ENCODE results near the gene MTO1. TPM values are rescaled to one million over a fixed set of nuclear protein-coding genes. Genes with fewer than 3 reads are reported as not detected.
"Not testable (repeated sequence)": the region's sequence is repeated elsewhere in the genome, so short reads cannot be mapped to it uniquely, and the experiment has no call there.

Gene MTO1
- total RNA-seq, 1 donor from 2014 or later: 22.0 TPM

DNA sequence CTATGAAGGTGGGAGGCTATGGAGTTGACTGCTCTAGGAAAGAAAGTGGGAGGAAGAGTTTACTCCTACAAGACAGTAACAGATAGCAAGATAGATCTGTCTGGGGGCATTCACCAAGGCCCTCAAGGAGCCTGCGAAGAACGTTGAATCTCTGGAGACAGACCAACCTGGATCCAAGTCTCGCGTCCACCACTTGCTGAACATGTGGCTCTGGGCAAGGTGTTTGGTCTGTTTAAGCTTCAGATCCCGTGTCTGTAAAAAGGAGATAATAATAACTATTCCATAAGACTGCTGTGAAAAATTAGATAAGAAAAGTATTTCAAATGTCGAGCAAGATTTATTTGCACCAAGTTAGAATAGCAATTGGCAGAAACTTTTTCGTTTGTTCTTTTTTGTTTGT, 67.4 kb downstream of the MTO1 start:
- DNase-seq (ENCODE audit: low read depth in 2 of 2): no peak

DNA sequence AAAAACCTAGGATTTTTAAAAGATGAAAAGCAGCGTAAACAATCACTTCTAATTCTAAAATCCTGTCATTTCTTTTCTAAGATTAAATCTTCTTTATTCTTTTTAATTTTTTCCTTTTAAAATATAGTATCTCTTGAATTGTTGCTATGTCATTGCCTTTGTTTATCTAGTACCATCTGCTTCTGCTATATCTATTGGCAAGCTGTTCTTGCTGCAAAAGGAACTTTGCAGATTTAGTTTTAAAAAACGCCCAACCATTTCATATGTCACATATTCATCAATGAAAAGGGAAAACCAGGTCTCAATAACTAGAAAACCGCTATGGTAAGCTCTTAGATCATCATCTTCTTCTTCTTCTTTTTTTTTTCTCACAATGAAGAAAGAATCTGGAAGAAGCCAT, 70.8 kb downstream of the MTO1 start:
- DNase-seq (ENCODE audit: low read depth in 2 of 2): no peak

DNA sequence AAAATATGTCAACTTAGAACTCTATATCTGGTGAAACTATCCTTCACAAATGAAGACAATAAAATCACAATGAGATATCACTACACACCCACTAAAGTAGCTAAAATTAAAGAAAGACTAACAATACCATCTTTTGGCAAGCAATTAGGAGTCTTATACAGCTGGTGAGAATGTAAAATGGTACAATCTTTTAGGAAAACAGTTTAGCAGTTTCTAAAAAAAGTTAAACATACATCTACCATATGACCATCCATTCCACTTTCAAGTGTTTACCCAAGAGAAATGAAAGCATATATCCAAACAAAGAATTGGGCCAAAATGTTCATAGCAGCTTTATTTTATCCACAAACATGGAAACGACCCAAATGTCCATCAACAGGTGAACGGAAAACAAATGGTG, 73.1 kb downstream of the MTO1 start:
- no peak for DNase-seq (ENCODE audit: low read depth in 2 of 2)

DNA sequence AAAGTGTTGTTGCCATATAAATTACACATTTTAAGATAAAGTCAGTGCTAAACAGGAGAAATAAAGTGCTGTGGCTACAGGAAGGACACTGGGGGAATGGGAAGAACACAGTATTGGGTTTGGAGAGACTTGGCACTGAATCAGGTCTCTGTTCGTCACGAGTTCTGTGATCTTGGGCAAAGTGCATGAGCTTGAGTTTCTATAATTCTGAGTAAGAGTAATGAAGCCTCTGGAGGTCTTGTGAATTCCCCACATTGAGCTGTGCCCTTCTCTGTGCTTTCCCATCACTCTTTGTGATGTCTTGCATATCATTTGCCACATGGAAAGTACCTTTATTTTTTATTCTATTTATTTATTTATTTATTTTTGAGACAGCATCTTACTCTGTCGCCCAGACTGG, 76.1 kb downstream of the MTO1 start:
- no peak for DNase-seq (ENCODE audit: low read depth in 2 of 2)

DNA sequence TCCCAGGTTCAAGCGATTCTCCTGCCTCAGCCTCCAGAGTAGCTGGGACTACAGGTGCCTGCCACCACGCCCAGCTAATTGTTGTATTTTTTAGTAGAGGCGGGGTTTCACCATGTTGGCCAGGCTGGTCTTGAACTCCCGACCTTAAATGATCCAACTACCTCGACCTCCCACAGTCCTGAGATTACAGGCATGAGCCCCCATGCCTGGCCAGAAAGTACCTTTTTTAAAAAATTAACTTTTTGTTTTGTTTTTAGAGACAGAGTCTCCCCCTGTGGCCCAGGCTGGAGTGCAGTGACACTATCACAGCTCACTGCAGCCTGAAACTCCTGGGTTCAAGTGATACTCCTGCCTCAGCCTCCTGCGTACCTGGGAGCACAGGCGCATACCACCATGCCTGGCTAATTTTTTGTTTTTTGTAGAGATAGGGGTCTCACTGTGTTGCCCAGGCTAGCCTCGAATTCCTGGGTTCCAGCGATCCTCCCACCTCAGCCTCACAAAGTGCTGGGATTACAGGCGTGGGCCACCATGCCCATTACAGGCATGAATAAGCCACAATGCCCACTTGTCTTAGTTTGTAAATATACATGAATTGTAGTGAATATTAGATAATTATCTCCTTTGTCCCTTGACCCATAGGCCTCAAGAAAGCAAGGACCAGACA, 76.7 kb downstream of the MTO1 start:
- DNase-seq (ENCODE audit: low read depth in 2 of 2): no peak

DNA sequence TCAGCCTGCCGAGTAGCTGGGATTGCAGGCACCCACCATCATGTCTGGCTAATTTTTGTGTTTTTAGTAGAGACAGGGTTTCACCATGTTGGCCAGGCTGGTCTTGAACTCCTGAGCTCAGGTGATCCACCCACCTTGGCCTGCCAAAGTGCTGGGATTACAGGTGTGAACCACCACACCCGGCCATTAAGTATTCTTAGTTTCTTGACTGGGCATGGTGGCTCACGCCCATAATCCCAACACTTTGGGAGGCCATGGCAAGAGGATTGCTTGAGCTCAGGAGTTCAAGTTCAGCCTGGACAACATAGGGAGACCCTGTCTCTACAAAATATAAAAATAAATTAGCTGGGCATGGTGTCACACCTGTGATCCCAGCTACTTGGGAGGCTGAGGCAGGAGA, 80.9 kb downstream of the MTO1 start:
- DNase-seq (ENCODE audit: low read depth in 2 of 2): not testable (repeated sequence)

DNA sequence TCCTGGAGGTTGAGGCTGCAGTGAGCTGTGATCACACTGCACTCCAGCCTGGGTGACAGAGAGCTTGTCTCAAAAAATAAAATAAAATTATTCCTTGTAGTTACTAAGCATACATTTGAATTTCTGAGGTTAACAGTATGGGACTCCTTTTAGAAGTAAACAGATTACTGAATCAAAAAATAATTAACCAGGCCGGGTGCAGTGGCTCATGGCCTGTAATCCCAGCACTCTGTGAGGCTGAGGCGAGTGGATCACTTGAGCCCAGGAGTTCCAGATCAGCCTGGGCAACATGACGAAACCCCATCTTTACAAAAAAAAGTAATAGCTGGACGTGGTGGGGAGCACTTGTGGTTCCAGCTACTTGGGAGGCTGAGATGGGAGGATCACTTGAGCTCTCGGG, 81.4 kb downstream of the MTO1 start:
- no peak for DNase-seq (ENCODE audit: low read depth in 2 of 2)

DNA sequence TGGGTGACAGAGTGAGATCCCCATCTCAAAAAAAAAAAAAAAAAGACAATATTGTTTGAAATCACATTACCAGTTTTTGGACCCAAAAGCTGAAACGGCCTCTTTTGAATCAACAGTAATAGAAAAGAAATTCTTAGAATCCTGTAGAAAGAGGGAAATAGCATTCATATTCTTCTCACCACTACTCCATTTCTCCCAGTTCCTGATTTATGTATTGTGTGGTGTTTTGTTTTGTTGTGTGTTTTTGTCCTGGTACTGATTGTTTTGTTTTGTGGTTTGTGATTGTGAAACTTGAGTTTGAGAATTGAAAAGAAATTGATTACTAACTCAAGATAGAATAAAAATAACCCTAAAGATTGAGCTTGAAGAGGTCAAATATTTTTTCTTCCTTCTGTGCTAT, 85.5 kb downstream of the MTO1 start:
- DNase-seq (ENCODE audit: low read depth in 2 of 2): no peak

DNA sequence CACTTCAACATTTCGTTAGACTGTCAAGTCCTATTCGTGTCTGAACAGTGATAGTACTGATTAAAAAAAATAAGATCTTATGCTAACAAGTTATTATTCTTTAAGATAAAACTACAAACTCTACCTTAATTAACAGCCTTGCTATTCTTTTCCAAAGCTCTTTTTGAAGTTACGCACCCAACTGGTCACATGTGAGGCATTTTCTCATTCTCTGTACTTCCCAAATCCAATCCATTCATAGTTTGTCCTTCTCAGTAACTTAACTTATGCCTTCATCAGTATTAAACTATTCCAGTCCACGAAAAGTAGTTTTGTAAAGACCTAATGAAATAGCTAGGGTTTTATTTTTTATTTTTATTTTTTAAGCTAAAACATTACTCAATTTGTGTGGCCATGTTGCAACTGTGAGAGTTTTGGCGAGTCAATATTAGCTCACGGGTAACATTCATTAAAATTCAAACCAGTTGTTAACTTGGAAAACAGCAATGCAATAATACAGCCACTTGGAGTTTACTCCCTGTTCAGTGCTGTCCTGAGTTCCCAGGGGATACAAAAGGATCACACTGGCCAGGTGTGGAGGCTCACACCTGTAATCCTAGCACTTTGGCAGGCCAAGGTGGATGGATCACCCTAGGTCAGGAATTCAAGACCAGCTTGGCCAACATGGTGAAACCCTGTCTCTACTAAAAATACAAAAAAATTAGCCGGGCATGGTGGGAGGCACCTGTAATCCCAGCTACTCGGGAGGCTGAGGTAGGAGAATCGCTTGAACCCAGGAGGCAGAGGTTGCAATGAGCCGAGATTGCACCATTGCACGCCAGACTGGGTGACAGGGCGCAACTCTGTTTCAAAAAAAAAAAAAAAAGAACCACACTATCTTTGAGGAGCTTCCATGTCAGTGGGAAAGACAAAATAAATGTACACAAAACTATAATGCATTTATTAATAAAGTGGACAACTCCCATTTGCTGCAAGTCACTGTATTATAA, 87.2 kb downstream of the MTO1 start:
- no peak for DNase-seq (ENCODE audit: low read depth in 2 of 2)

DNA sequence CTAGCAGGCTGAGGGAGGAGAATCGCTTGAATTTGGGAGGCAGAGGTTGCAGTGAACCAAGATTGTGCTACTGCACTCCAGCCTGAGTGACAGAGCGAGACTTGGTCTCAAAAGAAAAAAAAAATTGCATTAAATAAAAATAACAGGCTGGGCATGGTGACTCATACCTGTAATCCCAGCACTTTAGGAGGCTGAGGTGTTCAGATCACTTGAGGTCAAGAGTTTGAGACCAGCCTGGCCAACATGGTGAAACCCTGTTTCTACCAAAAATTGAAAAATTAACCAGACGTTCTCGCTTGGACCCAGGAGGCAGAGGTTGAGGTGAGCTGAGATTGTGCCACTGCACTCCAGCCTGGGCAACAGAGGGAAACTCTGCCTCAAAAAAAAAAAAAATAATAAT, 89.6 kb downstream of the MTO1 start:
- not testable (repeated sequence) for DNase-seq (ENCODE audit: low read depth in 2 of 2)

DNA sequence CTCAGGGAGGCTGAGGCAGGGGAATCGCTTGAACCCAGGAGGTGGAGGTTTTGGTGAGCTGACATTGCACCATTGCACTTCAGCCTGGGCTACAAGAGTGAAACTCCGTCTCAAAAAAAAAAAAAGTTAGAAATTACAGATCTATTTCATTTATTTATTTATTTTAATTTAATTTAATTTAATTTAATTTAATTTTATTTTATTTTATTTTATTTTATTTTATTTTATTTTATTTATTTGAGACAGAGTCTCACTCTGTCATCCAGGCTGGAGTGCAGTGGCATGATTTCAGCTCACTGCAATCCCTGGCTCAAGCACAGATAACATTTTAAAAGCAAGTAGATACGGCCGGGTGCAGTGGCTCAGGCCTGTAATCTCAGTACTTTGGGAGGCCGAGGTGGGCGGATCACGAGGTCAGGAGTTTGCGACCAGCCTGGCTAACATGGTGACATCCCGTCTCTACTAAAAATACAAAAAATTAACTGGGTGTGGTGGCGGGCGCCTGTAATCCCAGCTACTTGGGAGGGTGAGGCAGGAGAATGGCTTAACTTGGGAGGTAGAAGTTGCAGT, 93.9 kb downstream of the MTO1 start:
- DNase-seq (ENCODE audit: low read depth in 2 of 2): not testable (repeated sequence)

DNA sequence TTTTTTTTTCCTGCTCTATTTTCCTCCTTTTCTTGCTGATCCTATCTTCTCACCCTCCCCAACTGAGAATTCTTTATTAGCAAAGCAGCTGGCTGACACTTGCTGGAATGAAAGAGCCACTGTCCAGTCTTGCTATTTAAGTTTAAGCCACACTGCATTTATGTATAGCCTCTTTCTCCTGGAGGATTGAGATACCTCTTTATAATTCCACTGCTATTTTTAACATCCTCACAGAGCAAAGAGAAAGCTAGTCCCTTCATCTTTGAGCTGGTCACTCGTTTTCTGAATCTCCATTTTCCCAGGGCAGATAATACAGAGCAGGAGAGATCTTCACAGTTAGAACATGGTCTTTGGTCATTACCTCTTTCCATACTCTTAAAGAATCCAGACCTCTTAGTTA, 95.3 kb downstream of the MTO1 start:
- no peak for DNase-seq (ENCODE audit: low read depth in 2 of 2)

Other genes starting within 250 kb of the MTO1 start
- gene KHDC1L, start 236.2 kb upstream of the MTO1 start, total RNA-seq: not detected in 2 replicates
- 0.22 TPM in 1 of 2 replicates, not detected in the other for gene KHDC1, start 198.5 kb upstream of the MTO1 start, total RNA-seq
- gene DPPA5, start 107.5 kb upstream of the MTO1 start, total RNA-seq: not detected in 2 replicates
- gene KHDC3L, start 99.1 kb upstream of the MTO1 start, total RNA-seq: not detected in 2 replicates
- gene OOEP, start 91.8 kb upstream of the MTO1 start, total RNA-seq: under 0.01 TPM in 1 of 2 replicates, not detected in the other
- under 0.01 and 0.79 TPM in 2 replicates for gene DDX43, start 66.9 kb upstream of the MTO1 start, total RNA-seq
- 0.60 and 1.5 TPM in 2 replicates for gene CGAS, start 9.4 kb upstream of the MTO1 start, total RNA-seq
- 18,098 and 18,972 TPM in 2 replicates for gene EEF1A1, start 59.3 kb downstream of the MTO1 start, total RNA-seq
- 21.4 and 28.0 TPM in 2 replicates for gene SLC17A5, start 192.3 kb downstream of the MTO1 start, total RNA-seq
- 1.2 and 6.5 TPM in 2 replicates for gene CD109, start 234.5 kb downstream of the MTO1 start, total RNA-seq

Measured in lung microvascular endothelial cell (primary cell).